Prostate gland (tissue), 2 donors: Measurements from ENCODE around the gene SLC10A7. TPM values are rescaled to one million over a fixed set of nuclear protein-coding genes. Genes with fewer than 3 reads are reported as not detected.

Source experiments
- DNase-seq: peaks from one replicate; pipeline ENCODE4 v3.0.0-alpha.2; 2019; ENCODE audit warnings: low spot score
- H3K27ac ChIP-seq, 2 donors: fragments of 200-600 bp; sonication (generic); 2 replicates each; pipeline ENCODE4 v1.5.1; 2017 to 2019
- H3K27me3 ChIP-seq: fragments of 200-600 bp; sonication (generic); replicated peaks from 2 replicates; pipeline ENCODE4 v1.5.1; 2019; ENCODE audit not compliant: insufficient read depth
- H3K36me3 ChIP-seq, 2 donors: fragments of 200-600 bp; sonication (generic); 1 replicate in 1 of 2; 2 replicates in 1 of 2; pipeline versions ENCODE4 v1.5.1 to v1.8.1; 2017 to 2019
- H3K4me1 ChIP-seq: fragments of 200-600 bp; sonication (generic); replicated peaks from 2 replicates; pipeline ENCODE4 v1.5.1; 2019
- H3K4me3 ChIP-seq, 2 donors: fragments of 200-600 bp; sonication (generic); 2 replicates each; pipeline ENCODE4 v1.5.1; 2017 to 2019
- H3K9me3 ChIP-seq: fragments of 200-600 bp; sonication (generic); 2 replicates; pipeline ENCODE4 v1.5.1; 2017
- POLR2A ChIP-seq: fragments of 450-650 bp; IDR thresholded peaks from one replicate; pipeline ENCODE4 v1.6.1; 2016; ENCODE audit warnings: antibody characterized with exemption, mild to moderate bottlenecking
- POLR2AphosphoS5 ChIP-seq: sonication (generic); formaldehyde crosslinking; IDR thresholded peaks from one replicate; pipeline ENCODE4 v1.6.1; 2017; ENCODE audit warnings: antibody characterized with exemption
- WGBS: methylation state at CpG from one replicate; pipeline ENCODE4 v1.1.5; 2018; 5-methylcytosine and 5-hydroxymethylcytosine counted together
- intact Hi-C: fragments of 100-400 bp; cut with DNase I; formaldehyde crosslinking; loops from one replicate; pipeline ENCODE4 v1.14.2; 2022
- total RNA-seq, 2 donors: library from RNA; depleted of rRNA; stranded (reverse); fragments of >200 nt; gene quantifications; one replicate each; pipeline ENCODE4 v1.1.0, GENCODE V29; 2016
- TF ChIP-seq, protein P1 (sequence below), 4 experiments: fragments of 200-600 bp in 2 of 4; fragments of 450-650 bp in 2 of 4; sonication (generic) in 2 of 4; IDR thresholded peaks; 1 replicate in 3 of 4; 2 replicates in 1 of 4; pipeline ENCODE4 v1.5.1; 2016 to 2019; ENCODE audit warnings: antibody characterized with exemption in 4 of 4, mild to moderate bottlenecking in 2 of 4, moderate library complexity in 2 of 4

SLC10A7 gene
- total RNA-seq, 2 donors from 2014 or later, result 9.9 to 11.2 TPM

DNA sequence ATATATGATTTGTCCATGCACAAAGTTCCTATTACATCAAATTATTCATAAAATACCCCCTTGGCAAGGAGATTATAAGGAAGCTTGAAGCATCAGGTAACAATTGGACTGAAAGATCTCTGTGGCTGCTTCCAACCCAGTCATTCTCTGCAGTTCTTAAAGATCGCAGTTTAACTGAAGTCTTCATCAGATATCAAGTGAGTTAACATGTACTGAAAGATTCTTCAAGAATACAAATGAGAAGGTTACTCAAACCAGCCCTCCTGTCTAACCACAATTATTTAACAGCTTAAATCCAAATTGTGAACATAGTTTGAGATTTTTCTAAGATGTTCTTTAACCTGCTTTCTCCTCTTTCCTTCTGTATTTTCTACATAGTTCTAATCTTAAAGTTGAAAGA, 56.1 kb downstream of the SLC10A7 start:
- intact Hi-C loops, result no loop called here
- Histone ChIP-seq H3K4me1 (no peaks in the 10 kb centered on the region), H3K9me3 (no peaks in the 10 kb centered on the region), H3K27ac (no peak overlapping the region), H3K36me3 (no peaks in the 10 kb centered on the region), H3K4me3 (no peak overlapping the region), H3K27me3 (no peaks in the 10 kb centered on the region)
- no peak for DNase-seq
- WGBS, result 53% methylated on average over 1 of the region's 1 CpG
- TF ChIP-seq POLR2A, result no peak
- TF ChIP-seq POLR2AphosphoS5, result no peak
- TF ChIP-seq, protein P1, sequence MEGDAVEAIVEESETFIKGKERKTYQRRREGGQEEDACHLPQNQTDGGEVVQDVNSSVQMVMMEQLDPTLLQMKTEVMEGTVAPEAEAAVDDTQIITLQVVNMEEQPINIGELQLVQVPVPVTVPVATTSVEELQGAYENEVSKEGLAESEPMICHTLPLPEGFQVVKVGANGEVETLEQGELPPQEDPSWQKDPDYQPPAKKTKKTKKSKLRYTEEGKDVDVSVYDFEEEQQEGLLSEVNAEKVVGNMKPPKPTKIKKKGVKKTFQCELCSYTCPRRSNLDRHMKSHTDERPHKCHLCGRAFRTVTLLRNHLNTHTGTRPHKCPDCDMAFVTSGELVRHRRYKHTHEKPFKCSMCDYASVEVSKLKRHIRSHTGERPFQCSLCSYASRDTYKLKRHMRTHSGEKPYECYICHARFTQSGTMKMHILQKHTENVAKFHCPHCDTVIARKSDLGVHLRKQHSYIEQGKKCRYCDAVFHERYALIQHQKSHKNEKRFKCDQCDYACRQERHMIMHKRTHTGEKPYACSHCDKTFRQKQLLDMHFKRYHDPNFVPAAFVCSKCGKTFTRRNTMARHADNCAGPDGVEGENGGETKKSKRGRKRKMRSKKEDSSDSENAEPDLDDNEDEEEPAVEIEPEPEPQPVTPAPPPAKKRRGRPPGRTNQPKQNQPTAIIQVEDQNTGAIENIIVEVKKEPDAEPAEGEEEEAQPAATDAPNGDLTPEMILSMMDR (IDR thresholded peaks at IDR 0.05), result no peak

- intact Hi-C loops, result no loop called here
- no peak for DNase-seq
- TF ChIP-seq POLR2A (no peak), POLR2AphosphoS5 (no peak)
- TF ChIP-seq, protein P1 (IDR thresholded peaks at IDR 0.05), result no peak
- Histone ChIP-seq H3K36me3 (no peaks in the 10 kb centered on the region), H3K9me3 (no peaks in the 10 kb centered on the region), H3K27me3 (no peaks in the 10 kb centered on the region), H3K4me1 (no peaks in the 10 kb centered on the region), H3K4me3 (no peak overlapping the region), H3K27ac (no peak overlapping the region)
Observed at GRCh38 chr4:146462251-146462650, 59.5 kb downstream of the SLC10A7 start.

DNA sequence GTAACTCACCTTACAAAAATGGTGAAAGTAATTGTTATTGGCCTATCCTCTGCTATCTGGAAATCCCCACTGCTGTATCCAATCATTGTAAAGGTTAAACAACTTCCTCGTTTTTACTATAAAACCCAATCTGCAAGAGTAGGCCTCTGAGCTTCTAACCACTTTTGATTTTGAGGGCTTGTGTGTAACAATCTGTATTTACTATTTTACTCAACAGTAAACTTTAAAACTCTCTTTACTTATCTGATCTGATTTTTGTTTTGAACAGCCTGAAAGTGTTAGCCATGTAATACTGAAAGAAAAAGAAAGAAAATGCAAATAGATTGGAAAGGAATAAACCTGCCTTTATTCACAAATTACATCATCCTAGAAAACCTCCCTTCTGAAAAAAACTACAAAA, 63.1 kb downstream of the SLC10A7 start:
- no peak for DNase-seq
- Histone ChIP-seq H3K27ac (no peak overlapping the region), H3K27me3 (no peaks in the 10 kb centered on the region), H3K4me1 (no peaks in the 10 kb centered on the region), H3K9me3 (no peaks in the 10 kb centered on the region), H3K36me3 (no peaks in the 10 kb centered on the region), H3K4me3 (no peak overlapping the region)
- intact Hi-C loops, result no loop called here
- WGBS, result 26% methylated on average over 1 of the region's 1 CpG
- TF ChIP-seq, protein P1 (IDR thresholded peaks at IDR 0.05), result no peak
- TF ChIP-seq POLR2AphosphoS5 (no peak), POLR2A (no peak)

GRCh38 chr4:146456681-146457080, 65.1 kb downstream of the SLC10A7 start:
- no peak for DNase-seq

GRCh38 chr4:146453181-146453807, 68.4 kb downstream of the SLC10A7 start:
- 60% methylated on average over 5 of the region's 5 CpGs for WGBS
- TF ChIP-seq, protein P1 (IDR thresholded peaks at IDR 0.05), result no peak
- TF ChIP-seq POLR2A, result no peak
- no peak for TF ChIP-seq POLR2AphosphoS5
- Histone ChIP-seq H3K36me3 (no peaks in the 10 kb centered on the region), H3K9me3 (no peaks in the 10 kb centered on the region), H3K27me3 (no peaks in the 10 kb centered on the region), H3K27ac (no peak overlapping the region), H3K4me3 (no peak overlapping the region), H3K4me1 (no peaks in the 10 kb centered on the region)
- intact Hi-C loops, result no loop called here
- no peak for DNase-seq

More at GRCh38 chr4:146456681-146457080, 65.1 kb downstream of the SLC10A7 start:
- Histone ChIP-seq H3K4me3 (no peak overlapping the region), H3K9me3 (no peaks in the 10 kb centered on the region), H3K36me3 (no peaks in the 10 kb centered on the region), H3K27ac (no peak overlapping the region), H3K4me1 (no peaks in the 10 kb centered on the region), H3K27me3 (no peaks in the 10 kb centered on the region)
- intact Hi-C loops, result no loop called here
- no peak for TF ChIP-seq POLR2A
- WGBS, result 84% methylated on average over 2 of the region's 2 CpGs
